Measurements from ENCODE around the gene DGCR8.

Gene DGCR8

DNA sequence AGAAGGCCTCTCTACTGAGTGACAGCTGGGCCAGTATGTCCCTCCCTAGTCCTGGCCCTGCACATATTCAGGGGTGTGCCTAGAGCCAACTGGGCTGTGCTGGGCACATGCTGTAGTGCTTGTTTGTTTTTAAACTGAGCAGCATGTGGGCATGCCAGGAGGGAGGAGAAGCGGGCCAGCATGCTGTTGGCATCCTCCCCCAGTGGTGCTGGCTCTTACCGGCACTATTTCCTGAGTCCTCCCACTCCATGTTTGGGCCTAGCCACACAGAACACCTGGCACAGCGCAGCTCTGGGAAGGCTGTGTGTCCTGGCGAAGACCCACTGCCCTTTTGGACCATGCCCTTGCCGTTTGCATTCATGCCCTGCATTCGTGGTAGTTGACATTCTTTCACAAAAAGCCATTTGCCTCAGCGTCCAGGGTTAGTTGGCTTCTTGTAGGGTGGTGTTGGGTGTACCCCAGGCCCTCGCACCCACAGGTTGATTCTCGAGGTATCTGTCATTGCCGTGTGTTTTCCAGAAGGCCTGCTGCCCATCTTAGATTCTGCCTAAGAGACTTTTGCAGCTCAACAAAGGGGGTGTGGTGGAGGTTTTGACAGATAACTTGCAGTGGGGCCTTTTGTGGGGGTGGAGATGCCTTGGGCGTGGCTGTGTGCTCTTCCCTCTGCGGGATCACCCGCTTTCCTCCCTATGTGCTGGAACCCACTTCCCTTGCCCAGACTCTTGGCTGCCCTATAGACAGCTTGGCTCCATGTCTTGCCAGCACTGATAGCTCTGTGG is 13.6 kb downstream of the DGCR8 start:
- no peak for TF ChIP-seq CTCF (IDR thresholded peaks at IDR 0.05; ENCODE audit: low read depth, low read length)
- DNase-seq (ENCODE audit: extremely low read depth, low read depth): no peak

DNA sequence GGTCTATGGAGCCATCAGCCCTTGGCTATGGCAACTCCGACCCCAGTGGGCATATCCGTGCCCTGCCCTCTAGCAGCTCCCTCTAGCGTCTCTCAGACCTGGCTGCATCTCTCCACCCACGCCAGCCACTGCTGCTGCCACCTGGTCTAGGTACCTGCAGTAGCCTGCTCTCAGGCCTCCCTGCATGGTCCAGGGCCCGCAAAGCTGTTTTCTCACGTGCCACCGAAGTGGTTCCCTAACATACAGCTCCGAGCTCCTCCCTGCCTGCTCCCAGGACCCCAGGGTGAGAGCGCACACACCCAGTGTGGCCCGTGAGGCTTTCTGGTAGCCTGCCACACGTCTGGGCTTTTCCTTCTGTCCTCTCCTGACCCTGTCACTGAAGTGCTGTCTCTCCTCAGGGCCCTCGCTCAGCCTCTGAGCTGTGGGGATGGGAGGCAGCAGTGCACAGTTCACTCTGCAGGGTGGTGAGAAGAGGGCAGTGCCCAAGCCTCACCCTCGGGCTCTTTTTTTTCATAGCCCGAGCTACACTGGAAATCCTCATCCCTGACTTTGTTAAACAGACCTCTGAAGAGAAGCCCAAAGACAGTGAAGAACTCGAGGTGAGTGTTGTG is 14.3 kb downstream of the DGCR8 start:
- no peak for TF ChIP-seq CTCF (IDR thresholded peaks at IDR 0.05; ENCODE audit: low read depth, low read length)

DNA sequence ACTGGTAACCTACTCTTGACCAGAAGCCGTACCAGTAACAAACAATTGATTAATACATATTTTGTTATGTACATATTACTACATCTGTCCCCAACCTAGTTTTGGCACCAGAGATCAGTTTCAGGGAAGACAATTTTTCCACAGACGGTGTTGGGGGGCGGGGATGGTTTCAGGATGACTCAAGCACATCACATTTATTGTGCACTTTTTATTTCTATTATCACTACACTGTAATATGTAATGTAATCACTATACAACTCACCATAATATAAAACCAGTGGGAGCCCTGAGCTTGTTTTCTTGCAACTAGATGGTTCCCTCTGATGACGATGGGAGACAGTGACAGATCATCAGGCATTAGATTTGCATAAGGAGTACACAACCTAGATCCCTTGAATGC is 15.5 kb downstream of the DGCR8 start:
- DNase-seq (ENCODE audit: extremely low read depth, low read depth): no peak
- TF ChIP-seq CTCF (IDR thresholded peaks at IDR 0.05; ENCODE audit: low read depth, low read length): no peak

More for the DNA sequence above, 14.3 kb downstream of the DGCR8 start:
- no peak for DNase-seq (ENCODE audit: extremely low read depth, low read depth)

DNA sequence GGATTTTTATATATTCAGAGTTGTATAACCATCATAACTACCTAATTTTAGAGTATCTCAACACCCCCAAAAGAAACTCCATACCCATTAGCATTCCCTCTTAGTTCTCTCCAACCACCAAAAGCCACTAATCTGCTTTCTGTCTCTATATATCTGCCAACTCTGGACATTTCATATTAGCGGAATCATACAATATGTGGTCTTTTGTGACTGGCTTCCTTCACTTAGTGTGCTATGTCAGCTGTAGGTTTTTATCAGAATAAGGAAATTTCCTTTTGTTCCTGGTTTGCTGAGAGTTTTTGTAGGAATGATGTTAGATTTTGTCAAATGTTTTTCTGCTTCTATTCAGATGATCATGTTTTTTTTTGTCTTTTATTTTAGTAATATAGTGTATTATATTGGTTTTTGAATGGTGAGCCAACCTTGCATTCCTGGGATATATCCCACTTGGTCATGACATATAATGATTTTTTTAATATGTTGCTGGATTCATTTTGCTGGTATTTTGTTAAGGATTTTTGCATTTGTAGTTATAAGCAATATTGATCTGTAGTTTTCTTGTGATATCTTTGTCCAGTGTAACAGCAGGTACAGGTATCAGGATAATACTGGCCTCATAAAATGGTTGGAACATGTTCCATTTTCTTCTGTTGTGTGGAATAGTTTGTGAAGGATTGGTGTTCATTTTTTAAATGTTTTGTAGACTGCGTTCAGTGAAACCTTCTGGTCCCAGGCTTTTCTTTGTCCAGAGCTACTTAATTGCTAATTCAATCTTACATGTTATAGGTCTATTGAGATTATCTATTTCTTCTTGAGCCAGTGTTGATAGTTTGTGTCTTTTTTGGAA is 16.8 kb downstream of the DGCR8 start:
- no peak for TF ChIP-seq CTCF (IDR thresholded peaks at IDR 0.05; ENCODE audit: low read depth, low read length)
- DNase-seq (ENCODE audit: extremely low read depth, low read depth): no peak

DNA sequence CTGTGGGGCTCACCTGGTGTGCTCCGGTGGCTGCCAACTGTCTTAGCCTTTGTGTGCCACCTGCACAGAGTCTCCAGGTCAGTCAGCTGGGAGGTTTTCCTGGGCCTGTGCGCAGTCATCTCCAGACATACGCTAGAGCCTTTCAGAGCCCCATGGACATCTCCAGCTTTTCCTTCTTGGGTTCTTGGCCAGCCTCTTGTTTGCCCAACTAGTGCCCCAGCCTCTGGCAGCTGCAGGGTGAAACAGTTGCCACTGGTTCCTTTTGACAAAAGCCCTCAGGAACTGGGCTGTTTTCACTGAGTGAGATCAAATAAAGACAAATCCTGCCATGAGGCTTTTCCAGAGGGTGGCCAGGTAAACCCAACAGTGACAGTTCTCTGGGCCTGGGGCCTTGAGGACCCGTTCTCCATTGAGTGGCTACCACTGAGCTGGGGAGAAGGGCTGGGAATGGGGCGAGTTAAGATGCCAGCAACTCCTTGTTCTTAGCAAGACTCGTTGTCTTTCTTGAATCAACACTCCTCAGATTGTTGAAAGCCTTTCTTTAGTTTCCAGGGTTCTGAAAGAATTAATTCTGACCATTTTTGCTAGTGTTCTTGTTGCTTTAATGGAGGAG is 19.2 kb downstream of the DGCR8 start:
- no peak for DNase-seq (ENCODE audit: extremely low read depth, low read depth)
- TF ChIP-seq CTCF (IDR thresholded peaks at IDR 0.05; ENCODE audit: low read depth, low read length): no peak

DNA sequence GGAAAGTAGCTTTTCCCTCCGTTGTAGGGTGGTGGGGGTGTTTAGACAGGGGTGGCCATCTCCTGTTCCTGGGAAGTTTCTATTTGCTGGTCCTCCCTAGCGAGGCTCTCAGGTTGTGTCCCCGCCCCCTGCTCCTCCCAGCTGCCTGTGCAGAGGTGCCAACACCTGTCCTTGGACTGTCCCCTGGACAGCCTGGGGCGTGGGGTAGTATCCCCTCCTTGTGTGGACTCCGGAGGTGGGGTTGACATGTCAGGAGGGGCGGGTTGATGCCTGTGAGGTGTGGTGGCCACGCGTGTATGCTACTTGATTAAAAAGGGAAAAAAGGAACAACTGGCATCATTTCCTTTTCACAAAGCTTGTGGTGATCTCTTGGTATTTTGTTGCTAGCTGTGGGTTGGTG is 21.6 kb downstream of the DGCR8 start:
- DNase-seq (ENCODE audit: extremely low read depth, low read depth): no peak

More for the DNA sequence above, 21.6 kb downstream of the DGCR8 start:
- TF ChIP-seq CTCF (IDR thresholded peaks at IDR 0.05; ENCODE audit: low read depth, low read length): no peak
